Aorta (tissue), 5 donors: Measurements from ENCODE around the gene FHIT. TPM values are rescaled to one million over a fixed set of nuclear protein-coding genes. Genes with fewer than 3 reads are reported as not detected.

Experiments used
- ATAC-seq: fragments of 200-7000 bp; cut with Tn5 transposase; one replicate; pipeline ENCODE4 v1.9.1; 2022; ENCODE audit warnings: moderate library complexity; ENCODE audit not compliant: low FRiP score
- DNase-seq, 2 donors: peaks; one replicate each; pipeline ENCODE4 v3.0.0-alpha.2; 2020
- H3K27ac ChIP-seq, 2 donors: one replicate each; pipeline ENCODE4 v1.5.1; 2013; ENCODE audit warnings: low read length in 2 of 2, mild to moderate bottlenecking in 2 of 2, moderate library complexity in 2 of 2, control low read depth in 1 of 2, inconsistent platforms in 1 of 2, low read depth in 1 of 2
- H3K27me3 ChIP-seq, 2 donors: one replicate each; pipeline ENCODE4 v1.6.1; 2013; ENCODE audit warnings: control low read depth in 1 of 2, low read length in 1 of 2, mild to moderate bottlenecking in 1 of 2, moderate library complexity in 1 of 2; ENCODE audit not compliant: insufficient read depth in 2 of 2, control insufficient read depth in 1 of 2
- H3K36me3 ChIP-seq, 2 donors: one replicate each; pipeline ENCODE4 v1.6.1; 2013; ENCODE audit warnings: control low read depth in 1 of 2, low read length in 1 of 2, mild to moderate bottlenecking in 1 of 2; ENCODE audit not compliant: insufficient read depth in 2 of 2, control insufficient read depth in 1 of 2
- H3K4me1 ChIP-seq, 2 donors: one replicate each; pipeline ENCODE4 v1.6.1; 2013; ENCODE audit warnings: low read length in 2 of 2, control low read depth in 1 of 2, mild to moderate bottlenecking in 1 of 2, moderate library complexity in 1 of 2; ENCODE audit not compliant: insufficient read depth in 2 of 2, control insufficient read depth in 1 of 2
- H3K4me3 ChIP-seq, 2 donors: one replicate each; pipeline ENCODE4 v1.5.1; 2013; ENCODE audit warnings: low read length in 2 of 2, control low read depth in 1 of 2, mild to moderate bottlenecking in 1 of 2
- H3K9me3 ChIP-seq: one replicate; pipeline ENCODE4 v1.6.1; 2013; ENCODE audit warnings: mild to moderate bottlenecking, low read length; ENCODE audit not compliant: control insufficient read depth
- WGBS, 2 donors: extraction: QIAGEN DNeasy Blood & Tissue Kit; methylation state at CpG; one replicate each; pipeline ENCODE4 v1.1.7; 2013; 5-methylcytosine and 5-hydroxymethylcytosine counted together
- intact Hi-C, 2 donors: fragments of 100-400 bp; cut with DNase I; formaldehyde crosslinking; loops; one replicate each; pipeline versions ENCODE4 v1.14.2 to v1.15.0; 2022
- polyA plus RNA-seq, 2 donors: library from polyadenylated mRNA; stranded (reverse); fragments of 200-250 nt; gene quantifications; one replicate each; pipeline ENCODE4 v1.2.3, GENCODE V29; 2013
- total RNA-seq, 2 donors: library from RNA; stranded (reverse); fragmentation: NEBNext Ultra II Directional; extraction: Animal tissue kit (Norgen Biotek cat#: 25700); gene quantifications; one replicate each; pipeline ENCODE4 v1.2.1, GENCODE V29; 2021
- donor health status: healthy with polysubstance abuse.
- donor health status: Bipolar disorder and iron deficiency.
- donor health status: DM: no; HTN: no; CAD: no.
- donor health status: DM: no; HTN: no; CAD: no.
- donor health status: DM: yes; HTN: yes; CAD: no.

FHIT gene
- total and polyA plus RNA-seq, 4 donors, result 1.1 to 9.2 (median 3.0) TPM

GRCh38 chr3:60277361-60277800 lies 973.9 kb downstream of the FHIT start:
- Histone ChIP-seq H3K4me1 (peaks cover 0 to 1% of the 10 kb centered on the region in 2 donors), H3K4me3 (no peak overlapping the region), H3K27ac (no peak overlapping the region), H3K27me3 (no peaks in the 10 kb centered on the region), H3K9me3 (no peaks in the 10 kb centered on the region), H3K36me3 (no peaks in the 10 kb centered on the region)
- ATAC-seq, result no peak
- 95% methylated on average over 6 of the region's 6 CpGs for WGBS, 2 donors
- intact Hi-C loops, result no loop called here
- no peak for DNase-seq

GRCh38 chr3:60276615-60277014 lies 974.6 kb downstream of the FHIT start:
- no peaks in the 10 kb centered on the region for H3K9me3 ChIP-seq
- ATAC-seq (no peak), DNase-seq (no peak)
- no peaks in the 10 kb centered on the region for H3K36me3 ChIP-seq
- H3K4me1 ChIP-seq, result peaks cover 0 to 1% of the 10 kb centered on the region in 2 donors
- no peak overlapping the region for H3K4me3 ChIP-seq
- intact Hi-C loops, result no loop called here
- 93 to 100% methylated on average over 2 of the region's 2 CpGs for WGBS, 2 donors
- no peaks in the 10 kb centered on the region for H3K27me3 ChIP-seq
- no peak overlapping the region for H3K27ac ChIP-seq

- H3K36me3 ChIP-seq, result no peaks in the 10 kb centered on the region
- ATAC-seq, result no peak
- H3K9me3 ChIP-seq, result no peaks in the 10 kb centered on the region
- DNase-seq, result no peak
- H3K4me3 ChIP-seq, result no peak overlapping the region
- H3K27me3 ChIP-seq, result no peaks in the 10 kb centered on the region
- H3K27ac ChIP-seq, result no peak overlapping the region
- intact Hi-C loops, result no loop called here
- H3K4me1 ChIP-seq, result peaks cover 0 to 1% of the 10 kb centered on the region in 2 donors
Observed at GRCh38 chr3:60274646-60275045, 976.6 kb downstream of the FHIT start.

GRCh38 chr3:60274098-60274497 lies 977.2 kb downstream of the FHIT start:
- H3K27me3 ChIP-seq, result no peaks in the 10 kb centered on the region
- H3K4me1 ChIP-seq, result peaks cover 0 to 1% of the 10 kb centered on the region in 2 donors
- intact Hi-C loops, result no loop called here
- no peaks in the 10 kb centered on the region for H3K9me3 ChIP-seq
- 92% methylated on average over 2 of the region's 2 CpGs for WGBS, 2 donors
- no peak for ATAC-seq
- no peak overlapping the region for H3K4me3 ChIP-seq
- no peaks in the 10 kb centered on the region for H3K36me3 ChIP-seq
- no peak overlapping the region for H3K27ac ChIP-seq
- no peak for DNase-seq

GRCh38 chr3:60269829-60270266 lies 981.4 kb downstream of the FHIT start:
- intact Hi-C loops, result no loop called here
- ATAC-seq, result no peak

GRCh38 chr3:60269377-60269776 lies 981.9 kb downstream of the FHIT start:
- Histone ChIP-seq H3K27me3 (no peaks in the 10 kb centered on the region), H3K4me1 (no peaks in the 10 kb centered on the region), H3K4me3 (no peak overlapping the region), H3K27ac (no peak overlapping the region), H3K9me3 (no peaks in the 10 kb centered on the region), H3K36me3 (no peaks in the 10 kb centered on the region)
- WGBS, 2 donors, result 28 to 42% methylated on average over 1 of the region's 1 CpG
- intact Hi-C loops, result no loop called here
- no peak for DNase-seq
- ATAC-seq, result no peak

More at GRCh38 chr3:60269829-60270266, 981.4 kb downstream of the FHIT start:
- no peak overlapping the region for H3K4me3 ChIP-seq
- no peaks in the 10 kb centered on the region for H3K4me1 ChIP-seq
- H3K36me3 ChIP-seq, result no peaks in the 10 kb centered on the region
- H3K27me3 ChIP-seq, result no peaks in the 10 kb centered on the region
- no peak for DNase-seq
- 88 to 97% methylated on average over 7 of the region's 7 CpGs for WGBS, 2 donors
- H3K9me3 ChIP-seq, result no peaks in the 10 kb centered on the region
- no peak overlapping the region for H3K27ac ChIP-seq

GRCh38 chr3:60268123-60268522 lies 983.1 kb downstream of the FHIT start:
- Histone ChIP-seq H3K4me3 (no peak overlapping the region), H3K27ac (no peak overlapping the region), H3K9me3 (no peaks in the 10 kb centered on the region), H3K27me3 (no peaks in the 10 kb centered on the region), H3K36me3 (no peaks in the 10 kb centered on the region), H3K4me1 (no peaks in the 10 kb centered on the region)
- no peak for ATAC-seq
- whole genome bisulfite sequencing, 2 donors, result 40 to 41% methylated on average over 2 of the region's 2 CpGs
- no peak for DNase-seq
- intact Hi-C loops, result no loop called here

GRCh38 chr3:60266444-60266843 lies 984.8 kb downstream of the FHIT start:
- DNase-seq (no peak), ATAC-seq (no peak)
- Histone ChIP-seq H3K4me3 (no peak overlapping the region), H3K36me3 (no peaks in the 10 kb centered on the region), H3K4me1 (peaks cover 0 to 1% of the 10 kb centered on the region in 2 donors), H3K27ac (no peak overlapping the region), H3K9me3 (no peaks in the 10 kb centered on the region), H3K27me3 (no peaks in the 10 kb centered on the region)
- intact Hi-C loops, result no loop called here
- WGBS, 2 donors, result 96 to 98% methylated on average over 2 of the region's 2 CpGs

GRCh38 chr3:60263191-60263590 lies 988.1 kb downstream of the FHIT start:
- ATAC-seq (no peak), DNase-seq (no peak)
- Histone ChIP-seq H3K4me3 (no peak overlapping the region), H3K4me1 (peaks cover 0 to 1% of the 10 kb centered on the region in 2 donors), H3K36me3 (no peaks in the 10 kb centered on the region), H3K27ac (no peak overlapping the region), H3K27me3 (no peaks in the 10 kb centered on the region), H3K9me3 (no peaks in the 10 kb centered on the region)
- intact Hi-C loops, result no loop called here
